CD4-positive, alpha-beta memory T cell (primary cell): Measurements from ENCODE around the gene B3GNT8. TPM values are rescaled to one million over a fixed set of nuclear protein-coding genes. Genes with fewer than 3 reads are reported as not detected.
A peak's percentile ranks its signal among the peaks of the same experiment; 100 is the strongest.
"Not testable (repeated sequence)": the region's sequence is repeated elsewhere in the genome, so short reads cannot be mapped to it uniquely, and the experiment has no call there.

Source experiments
- CTCF ChIA-PET: fragments of 350-600 bp; sonication (Branson Sonifier 250); formaldehyde crosslinking; loops from one replicate; lab custom pipeline; 2021; ENCODE audit warnings: inconsistent platforms; ENCODE audit not compliant: partially characterized antibody; lab: Charles Lee
- POLR2A ChIA-PET: fragments of 350-600 bp; sonication (Branson Sonifier 250); formaldehyde crosslinking; loops from one replicate; lab custom pipeline; 2021; ENCODE audit not compliant: partially characterized antibody; lab: Charles Lee
- DNase-seq, 5 donors: peaks; one replicate each; pipeline versions ENCODE4 v3.0.0 to v3.0.0-alpha.2; 2020 to 2022; ENCODE audit warnings: mixed read lengths in 1 of 5
- H3K27ac ChIP-seq: one replicate; pipeline ENCODE4 v1.7.0; 2013; ENCODE audit warnings: low read depth, low read length
- H3K27me3 ChIP-seq: 2 replicates; pipeline ENCODE4 v1.7.0; 2013; ENCODE audit warnings: mild to moderate bottlenecking, low read length, moderate library complexity; ENCODE audit not compliant: insufficient read depth
- H3K36me3 ChIP-seq: 2 replicates; pipeline ENCODE4 v1.7.0; 2013; ENCODE audit warnings: mild to moderate bottlenecking, low read length, moderate library complexity; ENCODE audit not compliant: insufficient read depth
- H3K4me1 ChIP-seq: 2 replicates; pipeline ENCODE4 v1.7.0; 2013; ENCODE audit warnings: mild to moderate bottlenecking, low read length, moderate library complexity; ENCODE audit not compliant: insufficient read depth
- H3K4me3 ChIP-seq, 2 donors: one replicate each; pipeline ENCODE4 v1.7.0; 2013; ENCODE audit warnings: low read length in 2 of 2, mild to moderate bottlenecking in 1 of 2
- H3K9me3 ChIP-seq, 2 donors: one replicate each; pipeline ENCODE4 v1.7.0; 2013; ENCODE audit warnings: low read length in 2 of 2, control low read depth in 1 of 2; ENCODE audit not compliant: control insufficient read depth in 1 of 2
- H3K27ac Mint-ChIP-seq, 7 donors: one replicate each; pipeline ENCODE4 v1.8.0; 2020 to 2021; ENCODE audit warnings: mixed read lengths in 7 of 7, mild to moderate bottlenecking in 6 of 7, inconsistent platforms in 3 of 7, moderate library complexity in 3 of 7
- H3K27me3 Mint-ChIP-seq, 2 donors: one replicate each; pipeline ENCODE4 v1.8.0; 2020 to 2021; ENCODE audit warnings: mixed read lengths in 2 of 2
- H3K36me3 Mint-ChIP-seq, 2 donors: one replicate each; pipeline ENCODE4 v1.8.0; 2020 to 2021; ENCODE audit warnings: mixed read lengths in 2 of 2, inconsistent platforms in 1 of 2, mild to moderate bottlenecking in 1 of 2
- H3K4me1 Mint-ChIP-seq, 4 donors: one replicate each; pipeline ENCODE4 v1.8.0; 2020 to 2021; ENCODE audit warnings: mixed read lengths in 4 of 4, mild to moderate bottlenecking in 1 of 4
- H3K4me3 Mint-ChIP-seq, 8 donors: one replicate each; pipeline ENCODE4 v1.8.0; 2020 to 2021; ENCODE audit warnings: mixed read lengths in 8 of 8, mild to moderate bottlenecking in 7 of 8, moderate library complexity in 6 of 8, inconsistent platforms in 3 of 8
- H3K9me3 Mint-ChIP-seq, 8 donors: one replicate each; pipeline ENCODE4 v1.8.0; 2020 to 2021; ENCODE audit warnings: mixed read lengths in 8 of 8, mild to moderate bottlenecking in 5 of 8, inconsistent platforms in 3 of 8, moderate library complexity in 1 of 8
- intact Hi-C: fragments of 100-400 bp; cut with micrococcal nuclease; formaldehyde crosslinking; loops from one replicate; pipeline ENCODE4 v1.15.1; 2023
- polyA plus RNA-seq, 2 donors: library from polyadenylated mRNA; unstranded; fragments of 300-500 nt; fragmentation: Illumina TruSeq; gene quantifications; one replicate each; pipeline ENCODE4 v1.2.3, GENCODE V29; 2021
- total RNA-seq, 2 experiments: library from RNA; stranded (reverse); gene quantifications; one replicate each; pipeline ENCODE4 v1.2.3, GENCODE V29; 2021

Gene B3GNT8
- total and polyA plus RNA-seq, 4 experiments from 2014 or later: 0.64 to 7.1 (median 3.0) TPM

GRCh38 chr19:41384351-41384750, 42.8 kb downstream of the B3GNT8 start:
- ChIA-PET CTCF (interaction anchor here (0.7 to 0.8 kb wide), 3 partner anchors 11 to 64 kb away, joined by 3 read pairs; partner anchors contain the start of gene DMAC2), POLR2A (interaction anchor here (1.0 kb wide), 1 partner anchor 9 kb away, joined by 3 read pairs; no protein-coding TSS in a partner anchor)
- peaks cover 0 to 21% of the 10 kb centered on the region in 2 donors for H3K36me3 Mint-ChIP-seq
- no peaks in the 10 kb centered on the region for H3K9me3 ChIP-seq
- no peaks in the 10 kb centered on the region for H3K9me3 Mint-ChIP-seq
- H3K36me3 ChIP-seq: peaks cover 10% of the 10 kb centered on the region
- H3K27me3 ChIP-seq: no peaks in the 10 kb centered on the region
- peak overlapping the region in 2 of 7 donors; percentile 23 to 32 for H3K27ac Mint-ChIP-seq
- H3K27ac ChIP-seq: no peak overlapping the region
- no peak for DNase-seq
- intact Hi-C loops: no loop called here
- no peak overlapping the region for H3K4me3 Mint-ChIP-seq
- H3K4me1 Mint-ChIP-seq: peaks cover 0 to 4% (median 0%) of the 10 kb centered on the region in 4 donors
- no peak overlapping the region for H3K4me3 ChIP-seq
- no peaks in the 10 kb centered on the region for H3K4me1 ChIP-seq
- no peaks in the 10 kb centered on the region for H3K27me3 Mint-ChIP-seq

- POLR2A ChIA-PET: interaction anchor here (0.6 kb wide), 1 partner anchor 23 kb away, joined by 5 read pairs; no protein-coding TSS in a partner anchor
- DNase-seq, H3K27ac ChIP-seq, H3K9me3 Mint-ChIP-seq, H3K27me3 ChIP-seq, H3K4me1 ChIP-seq, H3K36me3 ChIP-seq, H3K9me3 ChIP-seq, H3K4me3 Mint-ChIP-seq, H3K27me3 Mint-ChIP-seq, H3K4me3 ChIP-seq, intact Hi-C loops, CTCF ChIA-PET: not testable (repeated sequence)
- Mint-ChIP-seq H3K36me3 (peaks cover 0 to 14% of the 10 kb centered on the region in 2 donors), H3K4me1 (peaks cover 5 to 13% (median 8%) of the 10 kb centered on the region in 4 donors), H3K27ac (peak overlapping the region in 1 of 7 donors; percentile 8)
These were observed 45.6 kb downstream of the B3GNT8 start for GRCh38 chr19:41381536-41381935.

GRCh38 chr19:41377977-41378709, 49.0 kb downstream of the B3GNT8 start:
- no peaks in the 10 kb centered on the region for H3K27me3 Mint-ChIP-seq
- ChIA-PET CTCF (interaction anchor here (1.0 to 1.8 kb wide), 2 partner anchors 14 to 72 kb away, joined by 4 read pairs; partner anchors contain the start of gene B9D2), POLR2A (interaction anchor here (3.5 kb wide), 1 partner anchor 14 kb away, joined by 11 read pairs; the partner anchor contains the start of gene B9D2)
- peaks cover 11 to 16% (median 12%) of the 10 kb centered on the region in 4 donors for H3K4me1 Mint-ChIP-seq
- no peaks in the 10 kb centered on the region for H3K9me3 Mint-ChIP-seq
- no peak overlapping the region for H3K27ac ChIP-seq
- H3K9me3 ChIP-seq: no peaks in the 10 kb centered on the region
- H3K4me3 Mint-ChIP-seq: no peak overlapping the region
- H3K4me3 ChIP-seq: no peak overlapping the region
- peaks cover 7% of the 10 kb centered on the region for H3K4me1 ChIP-seq
- intact Hi-C loops: no loop called here
- peaks cover 3% of the 10 kb centered on the region for H3K36me3 ChIP-seq
- no peaks in the 10 kb centered on the region for H3K27me3 ChIP-seq
- no peak for DNase-seq
- H3K36me3 Mint-ChIP-seq: peaks cover 0 to 3% of the 10 kb centered on the region in 2 donors
- H3K27ac Mint-ChIP-seq: peak overlapping the region in 2 of 7 donors; percentile 19 to 66

GRCh38 chr19:41376998-41377365, 50.2 kb downstream of the B3GNT8 start:
- peaks cover 11 to 16% (median 12%) of the 10 kb centered on the region in 4 donors for H3K4me1 Mint-ChIP-seq
- intact Hi-C loops: no loop called here
- ChIA-PET CTCF (interaction anchor here (0.7 to 1.8 kb wide), 2 partner anchors 13 to 74 kb away, joined by 4 read pairs; partner anchors contain the start of gene B9D2), POLR2A (interaction anchor here (1.0 to 3.5 kb wide), 5 partner anchors 13 to 76 kb away, joined by 3 to 11 read pairs (median 3); partner anchors contain the start of gene B9D2)
- Histone ChIP-seq H3K4me3 (peak overlapping the region; percentile 19 to 57), H3K36me3 (no peaks in the 10 kb centered on the region), H3K9me3 (no peaks in the 10 kb centered on the region), H3K4me1 (peaks cover 7% of the 10 kb centered on the region), H3K27me3 (no peaks in the 10 kb centered on the region), H3K27ac (peak overlapping the region; percentile 20)
- H3K4me3 Mint-ChIP-seq: peak overlapping the region; percentile 80 to 91 (median 86)
- peak overlapping the region in 6 of 7 donors; percentile 70 to 95 (median 86) for H3K27ac Mint-ChIP-seq
- no peaks in the 10 kb centered on the region for H3K27me3 Mint-ChIP-seq
- no peak for DNase-seq
- no peaks in the 10 kb centered on the region for H3K9me3 Mint-ChIP-seq
- no peaks in the 10 kb centered on the region for H3K36me3 Mint-ChIP-seq

GRCh38 chr19:41376241-41376997, 50.8 kb downstream of the B3GNT8 start, which contains the start of gene TMEM91:
TSS of gene TMEM91 (plus strand) at chr19:41376533. CDS start at chr19:41378310, 1,777 bp downstream.
- peak within 1 kb of the TSS; percentile 80 to 91 (median 86) for H3K4me3 Mint-ChIP-seq
- Histone ChIP-seq H3K4me1 (peaks cover 7% of the 10 kb centered on the region), H3K27me3 (no peaks in the 10 kb centered on the region), H3K27ac (peak within 1 kb of the TSS; percentile 20), H3K4me3 (peak within 1 kb of the TSS; percentile 19 to 57), H3K9me3 (no peaks in the 10 kb centered on the region), H3K36me3 (no peaks in the 10 kb centered on the region)
- no peak for DNase-seq
- intact Hi-C loops: no loop called here
- H3K36me3 Mint-ChIP-seq: no peaks in the 10 kb centered on the region
- POLR2A ChIA-PET: interaction anchor here (1.0 to 3.5 kb wide), 6 partner anchors 12 to 76 kb away, joined by 3 to 11 read pairs (median 3); partner anchors contain the start of gene B9D2
- H3K9me3 Mint-ChIP-seq: no peaks in the 10 kb centered on the region
- H3K27ac Mint-ChIP-seq: peak within 1 kb of the TSS in 6 of 7 donors; percentile 70 to 95 (median 86)
- CTCF ChIA-PET: interaction anchor here (0.7 to 1.8 kb wide), 2 partner anchors 12 to 74 kb away, joined by 4 read pairs; partner anchors contain the start of gene B9D2
- H3K27me3 Mint-ChIP-seq: no peaks in the 10 kb centered on the region
- peaks cover 11 to 16% (median 12%) of the 10 kb centered on the region in 4 donors for H3K4me1 Mint-ChIP-seq
